Omental fat pad (tissue), 4 donors: ENCODE measurements around the gene WSB1. TPM values are rescaled to one million over a fixed set of nuclear protein-coding genes. Genes with fewer than 3 reads are reported as not detected.

Source experiments
- ATAC-seq: fragments of 150-250 bp; one replicate; pipeline ENCODE4 v1.9.1; 2016; ENCODE audit warnings: mild to moderate bottlenecking, moderate library complexity; ENCODE audit not compliant: low FRiP score
- DNase-seq: peaks from one replicate; pipeline ENCODE4 v3.0.0-alpha.2; 2019; ENCODE audit warnings: low spot score
- CTCF ChIP-seq, 3 donors: fragments of 450-650 bp; IDR thresholded peaks; one replicate each; pipeline ENCODE4 v1.5.1; 2016 to 2017; ENCODE audit warnings: antibody characterized with exemption in 3 of 3, mild to moderate bottlenecking in 3 of 3, moderate library complexity in 2 of 3
- total RNA-seq, 4 donors: library from RNA; depleted of rRNA; stranded (reverse); fragments of >200 nt; gene quantifications; one replicate each; pipeline ENCODE4 v1.1.0, GENCODE V29; 2016

The WSB1 gene
- total RNA-seq, 4 donors from 2014 or later: 136 to 217 (median 175) TPM

GRCh38 chr17:27289856-27290255 is 4.1 kb upstream of the WSB1 start:
- ATAC-seq (no peak), DNase-seq (no peak)
- TF ChIP-seq CTCF (IDR thresholded peaks at IDR 0.05): no peak

- ATAC-seq (no peak), DNase-seq (no peak)
- no peak for TF ChIP-seq CTCF (IDR thresholded peaks at IDR 0.05)
These were observed 2.9 kb upstream of the WSB1 start for GRCh38 chr17:27290916-27291598.

- TF ChIP-seq CTCF (IDR thresholded peaks at IDR 0.05): no peak
- ATAC-seq: no peak
- no peak for DNase-seq
These were observed 486 bp upstream of the WSB1 start for GRCh38 chr17:27293359-27293897.

- no peak for TF ChIP-seq CTCF (IDR thresholded peaks at IDR 0.05)
- DNase-seq: no peak
- ATAC-seq: peak; percentile 43
These were observed 1.0 kb downstream of the WSB1 start for GRCh38 chr17:27294689-27295630.

- ATAC-seq: no peak
- DNase-seq: no peak
- TF ChIP-seq CTCF (IDR thresholded peaks at IDR 0.05): no peak
These were observed 2.0 kb downstream of the WSB1 start for GRCh38 chr17:27295945-27296344.

GRCh38 chr17:27296428-27296979 is 2.6 kb downstream of the WSB1 start:
- TF ChIP-seq CTCF (IDR thresholded peaks at IDR 0.05): no peak
- ATAC-seq (peak; percentile 35), DNase-seq (no peak)
